GM12865 (cell line): ENCODE measurements around the gene MTREX.

Source experiments
- DNase-seq: peaks from one replicate; pipeline ENCODE4 v3.0.0; 2010; ENCODE audit warnings: low read depth
- H3K4me3 ChIP-seq: 2 replicates; pipeline ENCODE4 v1.5.1; 2011; ENCODE audit warnings: mild to moderate bottlenecking, low read depth, low read length, control low read depth
- CTCF ChIP-seq: IDR thresholded peaks from 2 replicates; pipeline ENCODE4 v1.5.1; 2011; ENCODE audit warnings: low read length, control low read depth, low read depth, inconsistent platforms; ENCODE audit not compliant: insufficient read depth; ENCODE audit errors: missing control alignments

MTREX gene

GRCh38 chr5:55407059-55407684 is 99.4 kb downstream of the MTREX start:
- peak; percentile 27 for DNase-seq

GRCh38 chr5:55407984-55408383 is 100.2 kb downstream of the MTREX start:
- no peak for TF ChIP-seq CTCF
- no peak overlapping the region for H3K4me3 ChIP-seq
- DNase-seq: no peak

More at GRCh38 chr5:55407059-55407684, 99.4 kb downstream of the MTREX start:
- peak; percentile 45 for TF ChIP-seq CTCF
- H3K4me3 ChIP-seq: no peak overlapping the region

GRCh38 chr5:55409775-55410174 is 102.0 kb downstream of the MTREX start:
- DNase-seq: no peak
- H3K4me3 ChIP-seq: no peak overlapping the region
- TF ChIP-seq CTCF: no peak

GRCh38 chr5:55410845-55411244 is 103.1 kb downstream of the MTREX start:
- no peak for TF ChIP-seq CTCF
- no peak overlapping the region for H3K4me3 ChIP-seq
- DNase-seq: peak; percentile 36

GRCh38 chr5:55411876-55412275 is 104.1 kb downstream of the MTREX start:
- DNase-seq: no peak
- H3K4me3 ChIP-seq: no peak overlapping the region
- no peak for TF ChIP-seq CTCF

GRCh38 chr5:55413644-55414043 is 105.9 kb downstream of the MTREX start:
- no peak overlapping the region for H3K4me3 ChIP-seq
- no peak for TF ChIP-seq CTCF
- no peak for DNase-seq

GRCh38 chr5:55415071-55415470 is 107.3 kb downstream of the MTREX start:
- DNase-seq: no peak
- H3K4me3 ChIP-seq: no peak overlapping the region
- no peak for TF ChIP-seq CTCF
